ENCODE data around the gene ZSWIM1. TPM values are rescaled to one million over a fixed set of nuclear protein-coding genes. Genes with fewer than 3 reads are reported as not detected.

ZSWIM1 gene
- total and polyA plus RNA-seq, 2 of the 13 experiments (the other 11 are each of a cell fraction or from before 2014, with no cell fraction given): 9.5 to 11.7 TPM

- TF ChIP-seq ZNF362 (CRISPR knock-in tag; IDR thresholded peaks at IDR 0.05; ENCODE audit: borderline replicate concordance): peak; percentile 39; the same call in 1 of the 2 replicates
- TF ChIP-seq ZNF598 (CRISPR knock-in tag; IDR thresholded peaks at IDR 0.05; ENCODE audit: borderline replicate concordance): no peak
- TF ChIP-seq HINFP (CRISPR knock-in tag; IDR thresholded peaks at IDR 0.05; ENCODE audit: low read depth): peak; percentile 85
- peak; percentile 92; the same call in 1 of the 2 replicates for TF ChIP-seq REL (CRISPR knock-in tag; conservative IDR thresholded peaks at IDR 0.05)
- 0 out of 2 replicates have a peak, but pooled peaks have one; percentile 25 for TF ChIP-seq MTA1 (CRISPR knock-in tag; IDR thresholded peaks at IDR 0.05; ENCODE audit: borderline replicate concordance)
- TF ChIP-seq, protein P1, sequence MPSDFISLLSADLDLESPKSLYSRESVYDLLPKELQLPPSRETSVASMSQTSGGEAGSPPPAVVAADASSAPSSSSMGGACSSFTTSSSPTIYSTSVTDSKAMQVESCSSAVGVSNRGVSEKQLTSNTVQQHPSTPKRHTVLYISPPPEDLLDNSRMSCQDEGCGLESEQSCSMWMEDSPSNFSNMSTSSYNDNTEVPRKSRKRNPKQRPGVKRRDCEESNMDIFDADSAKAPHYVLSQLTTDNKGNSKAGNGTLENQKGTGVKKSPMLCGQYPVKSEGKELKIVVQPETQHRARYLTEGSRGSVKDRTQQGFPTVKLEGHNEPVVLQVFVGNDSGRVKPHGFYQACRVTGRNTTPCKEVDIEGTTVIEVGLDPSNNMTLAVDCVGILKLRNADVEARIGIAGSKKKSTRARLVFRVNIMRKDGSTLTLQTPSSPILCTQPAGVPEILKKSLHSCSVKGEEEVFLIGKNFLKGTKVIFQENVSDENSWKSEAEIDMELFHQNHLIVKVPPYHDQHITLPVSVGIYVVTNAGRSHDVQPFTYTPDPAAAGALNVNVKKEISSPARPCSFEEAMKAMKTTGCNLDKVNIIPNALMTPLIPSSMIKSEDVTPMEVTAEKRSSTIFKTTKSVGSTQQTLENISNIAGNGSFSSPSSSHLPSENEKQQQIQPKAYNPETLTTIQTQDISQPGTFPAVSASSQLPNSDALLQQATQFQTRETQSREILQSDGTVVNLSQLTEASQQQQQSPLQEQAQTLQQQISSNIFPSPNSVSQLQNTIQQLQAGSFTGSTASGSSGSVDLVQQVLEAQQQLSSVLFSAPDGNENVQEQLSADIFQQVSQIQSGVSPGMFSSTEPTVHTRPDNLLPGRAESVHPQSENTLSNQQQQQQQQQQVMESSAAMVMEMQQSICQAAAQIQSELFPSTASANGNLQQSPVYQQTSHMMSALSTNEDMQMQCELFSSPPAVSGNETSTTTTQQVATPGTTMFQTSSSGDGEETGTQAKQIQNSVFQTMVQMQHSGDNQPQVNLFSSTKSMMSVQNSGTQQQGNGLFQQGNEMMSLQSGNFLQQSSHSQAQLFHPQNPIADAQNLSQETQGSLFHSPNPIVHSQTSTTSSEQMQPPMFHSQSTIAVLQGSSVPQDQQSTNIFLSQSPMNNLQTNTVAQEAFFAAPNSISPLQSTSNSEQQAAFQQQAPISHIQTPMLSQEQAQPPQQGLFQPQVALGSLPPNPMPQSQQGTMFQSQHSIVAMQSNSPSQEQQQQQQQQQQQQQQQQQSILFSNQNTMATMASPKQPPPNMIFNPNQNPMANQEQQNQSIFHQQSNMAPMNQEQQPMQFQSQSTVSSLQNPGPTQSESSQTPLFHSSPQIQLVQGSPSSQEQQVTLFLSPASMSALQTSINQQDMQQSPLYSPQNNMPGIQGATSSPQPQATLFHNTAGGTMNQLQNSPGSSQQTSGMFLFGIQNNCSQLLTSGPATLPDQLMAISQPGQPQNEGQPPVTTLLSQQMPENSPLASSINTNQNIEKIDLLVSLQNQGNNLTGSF (CRISPR knock-in tag; IDR thresholded peaks at IDR 0.05): no peak
- peak; percentile 84 for TF ChIP-seq ZNF772 (CRISPR knock-in tag; IDR thresholded peaks at IDR 0.05)
- no peak for TF ChIP-seq ZFAT (CRISPR knock-in tag; conservative IDR thresholded peaks at IDR 0.05)
- TF ChIP-seq ZMAT5 (CRISPR knock-in tag; IDR thresholded peaks at IDR 0.05; ENCODE audit: borderline replicate concordance, low read depth): no peak
- TF ChIP-seq IKZF1 (IDR thresholded peaks at IDR 0.05): no peak
- TF ChIP-seq KLF9 (CRISPR knock-in tag; IDR thresholded peaks at IDR 0.05; ENCODE audit: low read depth): peak; percentile 55; the same call in 1 of the 2 replicates
- TF ChIP-seq ATRX (CRISPR knock-in tag; IDR thresholded peaks at IDR 0.05; ENCODE audit: borderline replicate concordance): no peak; the same call in 1 of the 2 replicates
- peak; percentile 77 for TF ChIP-seq ZNF781 (CRISPR knock-in tag; IDR thresholded peaks at IDR 0.05; ENCODE audit: borderline replicate concordance, not compliant biosample characterization)
- TF ChIP-seq NPAS2 (CRISPR knock-in tag; IDR thresholded peaks at IDR 0.05; ENCODE audit: borderline replicate concordance): 0 out of 2 replicates have a peak, but pooled peaks have one; percentile 47
- no peak for TF ChIP-seq ZNF563 (CRISPR knock-in tag; IDR thresholded peaks at IDR 0.05)
- TF ChIP-seq ZNF839 (CRISPR knock-in tag; IDR thresholded peaks at IDR 0.05; ENCODE audit: borderline replicate concordance): peak; percentile 57; the same call in 1 of the 2 replicates
- TF ChIP-seq KLF16 (CRISPR knock-in tag; IDR thresholded peaks at IDR 0.05): peak in 1 of 2 experiments; percentile 83; a peak in 2 of 4 replicates
- TF ChIP-seq RAD21 (CRISPR knock-in tag; IDR thresholded peaks at IDR 0.05): peak; percentile 75
- TF ChIP-seq PAWR (CRISPR knock-in tag; IDR thresholded peaks at IDR 0.05; ENCODE audit: borderline replicate concordance): peak; percentile 83; the same call in 1 of the 2 replicates
- TF ChIP-seq POLR2AphosphoS2 (IDR thresholded peaks at IDR 0.05; ENCODE audit: low read depth, low read length): peak; percentile 52; the same call in 1 of the 2 replicates
- TF ChIP-seq SSRP1 (CRISPR knock-in tag; IDR thresholded peaks at IDR 0.05): peak; percentile 71; the same call in 1 of the 2 replicates
Observed at GRCh38 chr20:45933266-45934045, 52.4 kb downstream of the ZSWIM1 start (continued).
